Measurements from ENCODE around the gene PKIG. TPM values are rescaled to one million over a fixed set of nuclear protein-coding genes. Genes with fewer than 3 reads are reported as not detected.

The PKIG gene
- total RNA-seq, 1 experiment from 2014 or later: 285 TPM

DNA sequence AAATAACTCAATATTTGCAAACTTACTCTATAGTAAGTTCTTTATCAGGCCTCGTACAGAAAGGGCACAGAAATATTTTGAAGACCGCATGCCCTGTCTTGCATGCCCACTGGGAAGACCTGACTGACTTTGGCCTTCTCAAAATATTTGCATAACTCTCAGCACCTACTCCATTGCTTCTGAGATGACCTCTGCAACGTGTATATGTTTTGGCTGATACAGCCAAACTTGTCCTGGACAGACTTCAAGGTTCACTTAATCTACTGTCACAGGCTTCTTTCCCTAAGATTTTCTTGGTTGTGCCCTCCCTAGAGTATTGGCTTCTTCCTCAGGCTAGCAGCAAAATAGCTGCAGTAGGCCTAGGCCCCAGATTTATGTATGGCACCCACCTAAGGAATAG lies 39.0 kb upstream of the PKIG start:
- no peak overlapping the region for H3K4me2 ChIP-seq (ENCODE audit: low read depth, low read length, poor library complexity, severe bottlenecking)
- H2AFZ ChIP-seq (ENCODE audit: low read length): no peak overlapping the region
- no peaks in the 10 kb centered on the region for H3K79me2 ChIP-seq (ENCODE audit: low read length)
- no peak overlapping the region for H3K9ac ChIP-seq (ENCODE audit: low read length)
- H3K4me3 ChIP-seq (ENCODE audit: low read length): no peak overlapping the region
- no peaks in the 10 kb centered on the region for H3K36me3 ChIP-seq (ENCODE audit: insufficient read depth, low read length)
- no peaks in the 10 kb centered on the region; the same call in 1 of the 2 replicates for H4K20me1 ChIP-seq (ENCODE audit: insufficient read depth, low read depth, low read length)
- no peaks in the 10 kb centered on the region for H3K9me3 ChIP-seq (ENCODE audit: low read length)
- no peak overlapping the region for H3K27ac ChIP-seq (ENCODE audit: low read length)
- H3K27me3 ChIP-seq (ENCODE audit: low read length): no peaks in the 10 kb centered on the region
- no peaks in the 10 kb centered on the region for H3K9me2 ChIP-seq (replicated peaks; ENCODE audit: insufficient read depth, low read length)
- no peak for DNase-seq
- H3K4me1 ChIP-seq (ENCODE audit: low read length): no peaks in the 10 kb centered on the region

DNA sequence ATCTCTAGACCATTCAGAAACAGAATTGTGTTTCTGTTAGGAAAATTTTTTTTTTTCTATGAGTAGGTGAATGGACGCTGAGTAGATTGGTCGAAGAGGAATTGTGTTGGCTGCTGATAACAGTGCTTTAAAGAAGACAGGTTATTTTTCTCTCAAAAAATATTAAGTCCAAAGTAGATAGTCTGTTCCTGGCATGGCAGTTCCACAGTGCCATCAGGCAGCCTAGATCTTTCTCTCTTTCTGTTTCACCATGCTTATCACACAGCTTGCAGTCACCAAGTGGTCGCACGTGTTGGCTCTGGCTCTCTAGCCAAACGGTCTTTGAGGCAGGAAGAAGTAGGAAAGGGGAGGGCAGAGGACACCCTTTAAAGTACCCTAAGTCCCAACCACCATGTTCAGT lies 38.1 kb upstream of the PKIG start:
- H3K4me2 ChIP-seq (ENCODE audit: low read depth, low read length, poor library complexity, severe bottlenecking): no peak overlapping the region
- H3K9ac ChIP-seq (ENCODE audit: low read length): no peak overlapping the region
- H2AFZ ChIP-seq (ENCODE audit: low read length): no peak overlapping the region
- H3K79me2 ChIP-seq (ENCODE audit: low read length): no peaks in the 10 kb centered on the region
- no peaks in the 10 kb centered on the region for H3K9me3 ChIP-seq (ENCODE audit: low read length)
- H3K36me3 ChIP-seq (ENCODE audit: insufficient read depth, low read length): no peaks in the 10 kb centered on the region
- no peaks in the 10 kb centered on the region for H3K4me1 ChIP-seq (ENCODE audit: low read length)
- no peaks in the 10 kb centered on the region for H3K9me2 ChIP-seq (replicated peaks; ENCODE audit: insufficient read depth, low read length)
- H3K27me3 ChIP-seq (ENCODE audit: low read length): no peaks in the 10 kb centered on the region
- H3K4me3 ChIP-seq (ENCODE audit: low read length): no peak overlapping the region
- no peaks in the 10 kb centered on the region; the same call in 1 of the 2 replicates for H4K20me1 ChIP-seq (ENCODE audit: insufficient read depth, low read depth, low read length)
- no peak for DNase-seq
- H3K27ac ChIP-seq (ENCODE audit: low read length): no peak overlapping the region

DNA sequence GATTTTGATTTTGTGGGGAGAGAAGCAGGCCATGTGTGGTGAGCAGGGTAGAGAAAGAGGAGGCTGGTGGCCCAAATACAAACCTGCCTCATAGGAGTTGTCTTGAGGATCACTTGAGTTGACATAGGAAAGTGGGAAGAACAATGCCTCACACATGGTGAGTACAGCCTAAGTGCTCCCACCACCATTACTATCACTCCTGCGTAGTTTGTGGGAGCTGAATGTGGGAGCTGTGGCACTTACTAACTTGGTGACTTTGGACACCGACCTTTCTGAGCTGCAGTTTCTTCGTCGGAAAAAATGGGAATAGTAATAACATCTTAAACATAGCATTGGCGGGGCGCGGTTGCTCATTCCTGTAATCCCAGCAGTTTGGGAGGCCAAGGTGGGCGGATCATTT lies 35.0 kb upstream of the PKIG start:
- Histone ChIP-seq H2AFZ (ENCODE audit: low read length) (no peak overlapping the region), H3K36me3 (ENCODE audit: insufficient read depth, low read length) (no peaks in the 10 kb centered on the region), H4K20me1 (ENCODE audit: insufficient read depth, low read depth, low read length) (no peaks in the 10 kb centered on the region; the same call in 1 of the 2 replicates), H3K9me2 (replicated peaks; ENCODE audit: insufficient read depth, low read length) (no peaks in the 10 kb centered on the region), H3K9ac (ENCODE audit: low read length) (no peak overlapping the region), H3K9me3 (ENCODE audit: low read length) (no peaks in the 10 kb centered on the region), H3K27ac (ENCODE audit: low read length) (no peak overlapping the region), H3K4me1 (ENCODE audit: low read length) (no peaks in the 10 kb centered on the region), H3K27me3 (ENCODE audit: low read length) (no peaks in the 10 kb centered on the region), H3K4me3 (ENCODE audit: low read length) (no peak overlapping the region), H3K79me2 (ENCODE audit: low read length) (no peaks in the 10 kb centered on the region), H3K4me2 (ENCODE audit: low read depth, low read length, poor library complexity, severe bottlenecking) (no peak overlapping the region)
- DNase-seq: no peak

DNA sequence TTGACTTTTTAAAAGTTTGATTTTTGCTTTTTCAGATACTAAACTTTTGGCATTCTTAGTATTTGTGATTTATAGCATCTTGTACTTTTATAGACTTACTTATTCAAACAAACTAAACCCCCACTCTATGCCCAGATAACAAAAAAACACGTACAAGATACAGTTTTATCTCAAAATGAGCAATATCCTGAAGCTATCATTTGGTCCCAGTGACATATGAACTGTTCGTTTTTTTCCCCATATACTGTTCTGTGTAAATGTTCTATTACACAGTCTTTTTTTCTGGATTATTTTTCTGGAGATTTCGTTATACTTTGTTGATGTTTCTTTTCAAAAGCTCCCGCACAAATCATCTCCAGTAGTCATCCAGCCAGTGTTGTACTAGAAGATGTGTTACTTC lies 33.3 kb upstream of the PKIG start:
- Histone ChIP-seq H3K79me2 (ENCODE audit: low read length) (no peaks in the 10 kb centered on the region), H3K9me3 (ENCODE audit: low read length) (no peaks in the 10 kb centered on the region), H3K4me2 (ENCODE audit: low read depth, low read length, poor library complexity, severe bottlenecking) (no peak overlapping the region), H3K9me2 (replicated peaks; ENCODE audit: insufficient read depth, low read length) (no peaks in the 10 kb centered on the region), H3K36me3 (ENCODE audit: insufficient read depth, low read length) (no peaks in the 10 kb centered on the region), H3K27ac (ENCODE audit: low read length) (no peak overlapping the region), H3K4me3 (ENCODE audit: low read length) (no peak overlapping the region), H3K27me3 (ENCODE audit: low read length) (no peaks in the 10 kb centered on the region), H3K9ac (ENCODE audit: low read length) (no peak overlapping the region), H4K20me1 (ENCODE audit: insufficient read depth, low read depth, low read length) (no peaks in the 10 kb centered on the region; the same call in 1 of the 2 replicates), H3K4me1 (ENCODE audit: low read length) (no peaks in the 10 kb centered on the region), H2AFZ (ENCODE audit: low read length) (no peak overlapping the region)
- DNase-seq: no peak

DNA sequence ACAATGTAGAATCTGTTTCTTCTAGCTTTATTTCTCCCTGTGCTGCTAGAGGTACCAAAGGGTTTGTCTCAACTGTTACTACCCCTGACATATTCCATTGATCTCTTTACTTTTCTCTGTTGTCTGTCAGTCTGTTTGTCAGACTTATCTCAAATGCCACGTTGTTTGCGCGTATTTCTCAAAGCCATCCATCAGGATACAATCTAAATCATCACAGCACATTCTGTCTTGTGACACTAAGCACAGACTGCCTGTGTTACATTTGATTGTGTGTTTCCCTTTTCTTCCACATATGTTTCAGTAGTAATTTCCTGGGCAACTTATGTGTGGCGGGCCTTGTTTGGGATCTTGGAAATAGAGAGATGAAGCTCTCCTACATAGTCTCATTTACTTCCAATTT lies 30.3 kb upstream of the PKIG start:
- H3K36me3 ChIP-seq (ENCODE audit: insufficient read depth, low read length): no peaks in the 10 kb centered on the region
- H3K9me2 ChIP-seq (replicated peaks; ENCODE audit: insufficient read depth, low read length): no peaks in the 10 kb centered on the region
- H3K4me3 ChIP-seq (ENCODE audit: low read length): no peak overlapping the region
- H3K4me1 ChIP-seq (ENCODE audit: low read length): no peaks in the 10 kb centered on the region
- H3K9me3 ChIP-seq (ENCODE audit: low read length): no peaks in the 10 kb centered on the region
- H3K4me2 ChIP-seq (ENCODE audit: low read depth, low read length, poor library complexity, severe bottlenecking): no peak overlapping the region
- no peak overlapping the region for H3K9ac ChIP-seq (ENCODE audit: low read length)
- no peaks in the 10 kb centered on the region; the same call in 1 of the 2 replicates for H4K20me1 ChIP-seq (ENCODE audit: insufficient read depth, low read depth, low read length)
- no peak overlapping the region for H2AFZ ChIP-seq (ENCODE audit: low read length)
- DNase-seq: no peak
- H3K27ac ChIP-seq (ENCODE audit: low read length): no peak overlapping the region
- no peaks in the 10 kb centered on the region for H3K27me3 ChIP-seq (ENCODE audit: low read length)
- no peaks in the 10 kb centered on the region for H3K79me2 ChIP-seq (ENCODE audit: low read length)

DNA sequence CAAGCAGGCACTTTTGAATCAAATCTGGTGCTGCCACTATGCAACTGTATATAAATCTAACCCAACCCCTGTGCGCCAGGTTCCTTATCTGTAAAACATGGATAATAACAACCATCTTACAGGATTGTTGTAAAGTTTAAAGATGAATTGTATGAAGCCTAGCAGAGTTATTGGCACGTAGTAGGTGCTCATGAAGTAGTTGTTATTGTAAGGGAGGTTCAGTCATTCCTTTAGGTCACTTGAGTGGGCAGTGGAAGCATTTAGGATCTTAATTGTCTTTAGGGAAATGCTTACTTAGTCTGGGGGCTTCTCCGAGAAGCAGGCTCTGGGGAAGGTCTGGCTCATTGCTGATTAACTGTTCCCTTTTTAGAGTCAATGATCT lies 29.8 kb upstream of the PKIG start:
- H2AFZ ChIP-seq (ENCODE audit: low read length): no peak overlapping the region
- no peaks in the 10 kb centered on the region for H3K9me2 ChIP-seq (replicated peaks; ENCODE audit: insufficient read depth, low read length)
- H3K27me3 ChIP-seq (ENCODE audit: low read length): no peaks in the 10 kb centered on the region
- H3K4me1 ChIP-seq (ENCODE audit: low read length): no peaks in the 10 kb centered on the region
- no peak overlapping the region for H3K27ac ChIP-seq (ENCODE audit: low read length)
- no peaks in the 10 kb centered on the region for H3K36me3 ChIP-seq (ENCODE audit: insufficient read depth, low read length)
- H4K20me1 ChIP-seq (ENCODE audit: insufficient read depth, low read depth, low read length): no peaks in the 10 kb centered on the region
- H3K4me2 ChIP-seq (ENCODE audit: low read depth, low read length, poor library complexity, severe bottlenecking): no peak overlapping the region
- H3K9ac ChIP-seq (ENCODE audit: low read length): no peak overlapping the region
- DNase-seq: no peak
- H3K79me2 ChIP-seq (ENCODE audit: low read length): no peaks in the 10 kb centered on the region
- no peaks in the 10 kb centered on the region for H3K9me3 ChIP-seq (ENCODE audit: low read length)
- no peak overlapping the region for H3K4me3 ChIP-seq (ENCODE audit: low read length)

DNA sequence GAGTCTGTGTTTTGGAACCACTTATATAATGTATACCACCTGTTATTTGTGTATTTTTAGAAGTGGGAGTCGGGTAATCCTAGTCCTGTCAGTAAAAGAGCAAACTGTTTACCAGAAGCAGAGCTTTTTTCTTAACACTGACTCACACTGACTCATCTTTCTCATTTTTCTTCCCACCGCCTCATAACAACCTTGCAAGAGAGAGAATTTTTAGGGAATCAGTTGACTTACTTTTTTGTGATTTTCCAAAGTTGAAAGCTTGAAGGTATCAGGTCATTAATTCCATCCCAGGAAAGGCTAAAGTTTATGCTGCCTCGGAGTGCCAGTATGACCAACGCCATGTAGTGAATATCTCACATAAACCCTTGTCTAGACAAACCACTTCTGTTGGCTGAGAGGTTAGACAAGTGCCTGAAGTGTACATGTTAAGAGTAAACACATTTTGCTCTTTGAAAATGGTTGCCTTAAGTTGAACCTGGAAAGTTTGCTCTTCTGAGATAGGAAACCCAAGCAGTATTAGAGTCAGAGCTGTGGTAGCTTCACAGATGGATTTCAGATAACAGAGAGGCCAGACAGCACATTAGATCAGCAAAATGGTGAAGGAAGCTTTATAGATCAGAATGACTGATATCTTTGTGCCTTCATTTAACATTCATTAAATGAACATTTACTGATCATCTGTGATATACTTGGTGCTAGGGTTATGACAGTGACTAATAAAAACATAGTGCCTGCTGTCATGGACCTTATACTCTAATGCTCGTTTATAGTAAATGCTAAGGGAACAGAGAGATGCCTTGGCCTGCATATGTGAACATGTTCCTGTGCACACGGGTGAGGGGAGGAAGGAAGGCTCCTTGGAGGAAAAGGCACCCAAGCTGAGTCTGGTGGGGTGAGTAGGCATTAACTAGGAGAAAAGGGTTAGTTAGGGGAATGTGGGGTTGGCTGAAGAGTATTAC lies 29.1 kb upstream of the PKIG start:
- H3K27ac ChIP-seq (ENCODE audit: low read length): no peak overlapping the region
- H3K4me2 ChIP-seq (ENCODE audit: low read depth, low read length, poor library complexity, severe bottlenecking): no peak overlapping the region
- no peaks in the 10 kb centered on the region for H3K79me2 ChIP-seq (ENCODE audit: low read length)
- H3K36me3 ChIP-seq (ENCODE audit: insufficient read depth, low read length): no peaks in the 10 kb centered on the region
- H3K4me3 ChIP-seq (ENCODE audit: low read length): no peak overlapping the region
- H3K9me2 ChIP-seq (replicated peaks; ENCODE audit: insufficient read depth, low read length): no peaks in the 10 kb centered on the region
- no peak overlapping the region for H2AFZ ChIP-seq (ENCODE audit: low read length)
- H4K20me1 ChIP-seq (ENCODE audit: insufficient read depth, low read depth, low read length): no peaks in the 10 kb centered on the region
- DNase-seq: no peak
- no peaks in the 10 kb centered on the region for H3K4me1 ChIP-seq (ENCODE audit: low read length)
- H3K27me3 ChIP-seq (ENCODE audit: low read length): no peaks in the 10 kb centered on the region
- H3K9me3 ChIP-seq (ENCODE audit: low read length): no peaks in the 10 kb centered on the region
- no peak overlapping the region for H3K9ac ChIP-seq (ENCODE audit: low read length)

DNA sequence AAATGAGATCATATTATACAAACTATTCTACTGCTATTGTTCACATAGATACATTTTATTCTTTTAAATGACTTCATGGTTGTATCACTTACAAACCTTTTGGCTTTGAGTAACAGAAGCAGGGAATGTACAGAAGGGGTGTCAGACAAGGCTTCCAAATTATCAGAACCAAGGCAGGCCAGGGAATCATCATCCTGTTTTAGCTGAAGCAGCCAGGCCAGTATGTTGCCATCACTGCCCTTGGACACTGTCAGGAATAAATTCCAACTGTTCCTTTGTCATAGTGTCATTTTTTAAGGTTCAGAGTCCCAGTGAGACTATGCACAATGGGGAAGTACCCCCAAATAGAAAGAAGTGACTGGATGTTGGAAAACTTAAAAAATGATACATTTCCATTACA lies 23.1 kb upstream of the PKIG start:
- Histone ChIP-seq H3K9ac (ENCODE audit: low read length) (no peak overlapping the region), H2AFZ (ENCODE audit: low read length) (no peak overlapping the region), H3K27ac (ENCODE audit: low read length) (no peak overlapping the region), H3K79me2 (ENCODE audit: low read length) (no peaks in the 10 kb centered on the region), H3K4me2 (ENCODE audit: low read depth, low read length, poor library complexity, severe bottlenecking) (no peak overlapping the region), H3K36me3 (ENCODE audit: insufficient read depth, low read length) (no peaks in the 10 kb centered on the region), H3K4me3 (ENCODE audit: low read length) (no peak overlapping the region), H3K4me1 (ENCODE audit: low read length) (peaks cover 12% of the 10 kb centered on the region), H4K20me1 (ENCODE audit: insufficient read depth, low read depth, low read length) (no peaks in the 10 kb centered on the region), H3K27me3 (ENCODE audit: low read length) (no peaks in the 10 kb centered on the region), H3K9me2 (replicated peaks; ENCODE audit: insufficient read depth, low read length) (no peaks in the 10 kb centered on the region), H3K9me3 (ENCODE audit: low read length) (no peaks in the 10 kb centered on the region)
- no peak for DNase-seq
